Fibroblast of skin of left quadriceps (primary cell): ENCODE measurements around the gene ABHD11.
A peak's percentile ranks its signal among the peaks of the same experiment; 100 is the strongest.
"Not testable (repeated sequence)": the region's sequence is repeated elsewhere in the genome, so short reads cannot be mapped to it uniquely, and the experiment has no call there.

Experiments used
- DNase-seq, 2 experiments: peaks; one replicate each; pipeline ENCODE4 v3.0.0-alpha.2; 2013; ENCODE audit warnings: low read depth in 2 of 2

ABHD11 gene

DNA sequence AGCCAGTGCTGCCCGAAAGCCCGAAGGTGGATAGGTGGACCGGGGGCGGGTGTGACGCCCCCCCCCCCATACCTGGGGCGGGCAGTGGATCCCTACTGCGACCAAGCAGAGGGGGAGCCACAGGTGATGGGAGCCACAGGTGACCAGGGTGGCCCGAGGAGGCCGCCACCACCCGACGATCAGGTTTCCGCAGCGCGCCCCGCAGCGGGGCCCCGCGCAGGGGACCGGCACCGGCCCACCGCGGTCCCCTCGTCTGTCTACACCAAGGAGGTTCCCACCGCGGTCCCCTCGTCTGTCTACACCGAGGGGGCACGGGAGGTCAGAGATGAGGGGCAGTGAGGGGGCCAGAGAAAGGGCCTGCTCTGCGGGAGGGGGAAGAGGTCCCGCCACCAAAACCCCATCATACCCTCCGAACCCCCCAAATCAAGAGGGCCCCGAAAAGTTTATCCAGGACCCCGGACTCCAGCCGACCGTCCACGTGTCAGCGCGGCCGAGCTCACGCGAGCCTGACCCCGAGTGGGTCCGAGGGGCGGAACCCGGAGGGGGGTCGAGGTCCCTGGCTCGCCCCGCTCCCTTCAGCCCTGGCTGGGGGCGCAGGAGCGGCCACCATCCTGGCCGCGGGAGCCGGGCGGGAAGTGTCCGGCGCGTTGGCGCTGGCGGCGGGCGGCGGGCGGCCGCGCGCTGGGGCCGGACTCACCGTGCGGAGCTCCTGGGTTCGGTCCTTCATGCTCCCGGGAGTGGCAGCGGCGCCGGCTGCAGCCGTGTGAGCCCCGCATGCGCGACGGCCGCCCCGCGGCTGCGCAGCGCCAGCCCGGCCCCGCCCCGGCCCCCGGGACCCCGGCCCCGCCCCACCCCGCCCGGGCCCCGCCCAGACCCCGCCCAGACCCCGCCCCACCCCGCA is 19.4 kb downstream of the ABHD11 start, which contains the start of gene STX1A:
STX1A (minus strand) TSS at position 765 of the 901 bp plus-strand sequence; CDS start at position 727, 38 bp downstream.
- DNase-seq = no peak

- no peak for DNase-seq
Measured at GRCh38 chr7:73718438-73718881, 20.1 kb downstream of the ABHD11 start.

DNA sequence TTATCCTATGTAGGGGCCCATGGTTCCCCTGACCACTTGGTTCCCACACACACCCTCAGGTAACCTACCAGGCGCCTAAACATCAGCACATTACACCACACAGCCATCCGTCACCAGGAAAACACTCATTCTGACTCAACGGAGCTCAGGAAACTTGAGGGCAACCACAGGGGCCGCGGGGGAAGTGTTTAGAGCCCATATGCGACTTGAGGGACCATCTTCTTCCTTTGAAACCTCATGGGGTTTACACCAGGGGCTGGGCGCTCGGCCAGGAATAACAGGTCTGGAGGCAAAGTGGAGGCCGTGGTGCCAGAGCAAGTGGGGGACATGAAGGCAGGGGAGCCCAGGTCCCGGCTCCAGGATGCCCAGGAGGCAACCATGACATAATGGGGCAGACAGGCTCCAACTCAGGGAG is 20.6 kb downstream of the ABHD11 start:
- peak in 1 of 2 experiments; percentile 59 for DNase-seq

DNA sequence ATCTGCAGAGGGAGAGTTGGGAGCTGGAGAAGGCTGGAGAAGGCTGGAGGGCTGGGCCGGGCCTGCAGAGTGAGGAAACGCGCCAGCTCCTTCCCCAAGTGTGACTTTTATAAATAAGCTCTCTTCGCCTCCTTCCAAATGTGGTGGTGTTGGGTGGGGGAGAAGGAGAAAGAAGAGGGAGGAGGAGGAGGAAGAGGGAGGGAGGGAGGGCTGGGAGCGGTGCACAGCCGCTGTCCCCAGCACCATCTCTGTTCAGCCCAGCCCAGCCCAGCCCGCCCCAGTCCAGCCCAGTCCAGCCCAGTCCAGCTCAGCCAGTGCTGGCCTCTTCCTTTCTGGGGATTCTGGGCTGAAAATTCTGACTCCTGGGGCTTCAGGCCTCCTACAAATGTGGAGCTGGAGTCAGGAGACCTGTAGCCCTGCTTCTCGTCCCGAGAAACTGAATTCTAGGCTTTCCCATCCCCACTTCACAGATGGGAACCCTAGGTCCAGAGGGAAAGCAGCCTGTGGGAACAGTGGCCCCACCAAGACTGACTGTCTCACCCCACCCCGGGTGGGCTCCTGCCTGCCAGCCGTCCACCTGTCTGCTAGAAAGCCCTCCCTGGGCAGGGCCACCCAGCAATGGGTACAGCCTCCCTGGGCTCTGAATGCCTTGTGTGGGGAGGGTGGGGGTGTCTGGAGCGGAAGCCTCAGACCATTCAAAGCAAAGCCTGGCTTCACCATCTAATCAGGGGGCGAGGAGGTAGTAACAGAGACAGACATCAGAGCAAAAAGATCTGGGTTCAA is 21.4 kb downstream of the ABHD11 start:
- no peak for DNase-seq

DNA sequence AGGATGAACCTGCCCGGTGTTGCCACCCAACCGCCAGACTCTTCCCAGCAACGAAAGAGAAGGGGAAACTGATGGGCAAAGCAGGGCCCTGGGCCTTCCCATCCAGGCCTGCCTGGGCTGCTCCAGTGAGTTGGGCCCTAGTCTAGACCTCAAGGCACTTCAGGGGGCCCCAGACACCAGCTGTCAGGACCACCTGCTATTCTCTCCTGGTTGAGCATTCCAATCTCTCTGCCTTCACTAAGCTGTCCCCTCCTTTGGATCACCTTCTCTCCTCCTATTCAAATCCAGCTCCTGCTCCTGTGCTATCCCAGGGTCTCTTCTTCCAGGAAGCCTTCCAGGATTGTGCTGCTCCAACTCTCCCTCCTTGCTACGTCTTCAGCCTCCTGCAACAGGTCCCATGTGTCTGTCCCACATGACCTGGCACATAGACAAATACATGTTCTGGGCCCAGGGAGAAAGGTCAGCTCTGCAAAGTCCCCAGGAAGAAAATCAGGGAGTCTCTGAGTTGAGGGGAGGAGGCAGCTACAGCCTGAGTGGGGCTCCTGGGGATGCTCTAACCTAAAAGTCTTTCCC is 22.2 kb downstream of the ABHD11 start:
- no peak for DNase-seq

GRCh38 chr7:73715648-73716317 is 22.8 kb downstream of the ABHD11 start:
- peak; percentile 67 to 72 for DNase-seq

- not testable (repeated sequence) for DNase-seq
Measured at GRCh38 chr7:73713319-73713718, 25.3 kb downstream of the ABHD11 start.

GRCh38 chr7:73712773-73713172 is 25.8 kb downstream of the ABHD11 start:
- no peak for DNase-seq

GRCh38 chr7:73708961-73709549 is 29.5 kb downstream of the ABHD11 start:
- DNase-seq = no peak

DNA sequence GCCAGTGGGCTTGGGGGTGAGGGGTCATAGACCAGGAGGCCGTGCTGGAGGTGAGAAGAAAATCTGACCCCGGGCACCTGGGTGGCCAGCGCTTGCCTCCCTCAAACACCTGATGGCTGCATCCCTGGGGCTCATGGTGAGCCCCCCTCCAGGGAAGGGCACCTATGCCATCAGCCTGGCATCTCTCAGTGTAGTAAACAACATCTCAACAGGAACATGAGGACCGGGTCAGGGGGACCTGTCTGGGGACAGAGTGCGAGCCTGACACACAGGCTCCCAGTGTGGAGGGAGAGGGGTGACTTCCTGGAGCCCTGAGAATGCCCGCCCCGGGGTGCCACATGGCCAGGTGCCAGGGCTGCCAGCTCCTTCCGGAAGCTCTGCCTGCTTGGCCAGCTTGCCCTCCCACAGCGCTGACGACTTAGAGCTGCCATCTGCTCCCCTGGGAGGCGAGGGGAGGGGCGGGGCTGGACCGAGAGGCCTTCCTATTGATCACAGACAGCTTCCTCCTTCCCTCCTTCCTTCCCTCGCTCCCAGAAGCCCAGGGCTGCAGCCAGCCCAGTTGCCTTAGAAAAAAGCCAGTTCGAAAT is 31.5 kb downstream of the ABHD11 start:
- no peak for DNase-seq

GRCh38 chr7:73706126-73707044 is 32.2 kb downstream of the ABHD11 start:
- DNase-seq = no peak

DNA sequence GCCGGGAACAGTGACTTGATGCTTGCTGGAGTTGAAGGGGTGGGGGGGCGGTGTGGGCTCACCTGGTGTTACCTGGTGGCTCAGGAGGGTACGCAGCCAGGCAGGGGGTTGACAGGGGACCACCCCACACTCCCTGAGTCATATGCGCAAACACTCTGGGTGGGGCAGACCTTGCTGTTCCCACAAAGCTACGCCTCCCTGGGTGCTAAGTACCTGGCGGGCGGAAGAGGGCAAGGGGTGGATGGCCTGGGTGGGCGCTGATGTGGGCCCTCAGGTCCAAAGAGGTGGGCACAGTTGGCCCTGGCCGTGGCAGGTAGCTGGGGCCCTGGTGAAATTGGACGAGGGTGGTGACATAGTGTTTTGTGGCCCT is 33.1 kb downstream of the ABHD11 start:
- DNase-seq = no peak

DNA sequence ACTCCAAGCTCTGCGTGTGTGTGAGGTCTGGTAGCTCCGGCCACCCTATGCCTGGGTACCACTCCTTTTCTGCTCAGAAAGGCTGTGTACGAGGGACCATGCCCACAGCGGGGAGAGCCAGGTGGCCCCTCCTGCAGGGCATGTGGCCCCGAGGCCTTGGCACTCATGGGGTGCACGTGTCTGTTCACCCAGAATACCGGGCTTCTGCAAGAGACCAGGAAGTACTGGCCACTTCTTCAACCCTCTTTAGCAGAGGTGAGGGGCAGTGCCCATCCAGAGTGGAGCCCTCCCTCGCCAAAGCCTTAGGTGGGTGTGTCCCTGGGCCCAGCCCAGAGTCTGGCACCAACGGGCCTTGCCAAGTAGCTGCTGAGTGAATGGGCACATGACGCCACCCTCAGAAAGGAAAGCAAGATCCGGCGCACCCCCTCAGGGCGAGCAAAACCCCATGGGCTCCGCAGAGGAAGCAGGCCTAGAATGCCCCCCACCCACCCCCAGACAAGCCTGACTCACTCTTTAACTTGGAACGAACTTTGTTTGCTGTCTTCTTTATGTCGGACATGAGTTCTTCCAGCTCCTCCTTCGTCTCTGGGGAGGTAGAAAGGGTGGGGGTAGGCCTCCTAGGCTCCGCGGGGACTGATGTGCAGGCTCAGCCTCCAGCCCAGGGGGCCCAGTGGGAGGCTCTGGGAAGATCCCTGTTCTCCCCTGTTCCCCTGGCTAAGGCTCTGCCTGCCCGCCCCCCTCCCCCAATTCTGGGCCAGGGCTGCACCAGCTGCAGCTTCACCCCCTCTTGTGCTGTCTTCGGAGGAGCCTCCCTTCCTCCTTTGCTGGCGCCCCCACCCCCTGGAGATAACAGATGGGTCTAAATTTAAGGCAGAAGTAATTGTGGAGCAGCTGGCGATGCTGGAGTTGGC is 33.7 kb downstream of the ABHD11 start:
- DNase-seq = peak in 1 of 2 experiments; percentile 64

- DNase-seq = peak in 1 of 2 experiments; percentile 50
Measured at GRCh38 chr7:73703757-73704639, 34.6 kb downstream of the ABHD11 start.

GRCh38 chr7:73703225-73703624 is 35.4 kb downstream of the ABHD11 start:
- no peak for DNase-seq

GRCh38 chr7:73702665-73703064 is 35.9 kb downstream of the ABHD11 start:
- no peak for DNase-seq

- no peak for DNase-seq
Measured at GRCh38 chr7:73702226-73702625, 36.4 kb downstream of the ABHD11 start.
